Neural crest cell (in vitro differentiated cells): Measurements from ENCODE around the gene DDAH1. TPM values are rescaled to one million over a fixed set of nuclear protein-coding genes. Genes with fewer than 3 reads are reported as not detected.

Source experiments
- DNase-seq: peaks from one replicate; pipeline ENCODE4 v3.0.0; 2021; ENCODE audit warnings: low read depth, mixed read lengths, low spot score
- H3K27ac Mint-ChIP-seq: one replicate; pipeline ENCODE4 v1.8.0; 2021; ENCODE audit warnings: mild to moderate bottlenecking, mixed read lengths; ENCODE audit not compliant: unreplicated experiment
- H3K27me3 Mint-ChIP-seq: 2 replicates; pipeline ENCODE4 v1.8.0; 2021; ENCODE audit warnings: low read depth, mild to moderate bottlenecking, mixed read lengths
- H3K36me3 Mint-ChIP-seq: 2 replicates; pipeline ENCODE4 v1.8.0; 2021; ENCODE audit warnings: low read depth, mild to moderate bottlenecking, mixed read lengths
- H3K4me1 Mint-ChIP-seq: 2 replicates; pipeline ENCODE4 v1.8.0; 2021; ENCODE audit warnings: mixed read lengths
- H3K4me3 Mint-ChIP-seq: one replicate; pipeline ENCODE4 v1.8.0; 2021; ENCODE audit warnings: mild to moderate bottlenecking, mixed read lengths
- H3K9me3 Mint-ChIP-seq: 2 replicates; pipeline ENCODE4 v1.8.0; 2021; ENCODE audit warnings: mixed read lengths
- CTCF ChIP-seq: fragments of 200-600 bp; sonication (generic); conservative IDR thresholded peaks from 2 replicates; pipeline ENCODE4 v1.5.0; 2021; ENCODE audit warnings: antibody characterized with exemption, mild to moderate bottlenecking
- total RNA-seq: library from RNA; stranded (reverse); gene quantifications from 2 replicates; pipeline ENCODE4 v1.2.1, GENCODE V29; 2021

Gene DDAH1
- total RNA-seq, 1 donor from 2014 or later, result 22.3 TPM

- TF ChIP-seq CTCF, result no peak
- Mint-ChIP-seq H3K4me1 (no peaks in the 10 kb centered on the region), H3K27me3 (peaks cover 30% of the 10 kb centered on the region), H3K9me3 (no peaks in the 10 kb centered on the region), H3K27ac (no peak overlapping the region), H3K4me3 (no peak overlapping the region), H3K36me3 (no peaks in the 10 kb centered on the region)
- no peak for DNase-seq
Measured at GRCh38 chr1:85283475-85284199, 181.3 kb downstream of the DDAH1 start.

GRCh38 chr1:85282424-85282823 lies 182.5 kb downstream of the DDAH1 start:
- H3K27me3 Mint-ChIP-seq, result peaks cover 30% of the 10 kb centered on the region
- no peak for DNase-seq
- no peaks in the 10 kb centered on the region for H3K9me3 Mint-ChIP-seq
- no peaks in the 10 kb centered on the region for H3K4me1 Mint-ChIP-seq
- H3K4me3 Mint-ChIP-seq, result no peak overlapping the region
- H3K27ac Mint-ChIP-seq, result no peak overlapping the region
- no peaks in the 10 kb centered on the region for H3K36me3 Mint-ChIP-seq
- peak; percentile 22 for TF ChIP-seq CTCF

GRCh38 chr1:85280636-85281035 lies 184.3 kb downstream of the DDAH1 start:
- no peak overlapping the region for H3K27ac Mint-ChIP-seq
- peak overlapping the region; percentile 3 for H3K4me3 Mint-ChIP-seq
- H3K36me3 Mint-ChIP-seq, result no peaks in the 10 kb centered on the region
- peaks cover 6% of the 10 kb centered on the region for H3K4me1 Mint-ChIP-seq
- H3K9me3 Mint-ChIP-seq, result no peaks in the 10 kb centered on the region
- DNase-seq, result no peak
- H3K27me3 Mint-ChIP-seq, result peaks cover 30% of the 10 kb centered on the region
- TF ChIP-seq CTCF, result no peak

GRCh38 chr1:85279458-85280080 lies 185.4 kb downstream of the DDAH1 start:
- no peak for DNase-seq
- peaks cover 30% of the 10 kb centered on the region for H3K27me3 Mint-ChIP-seq
- H3K4me1 Mint-ChIP-seq, result peaks cover 16% of the 10 kb centered on the region
- no peaks in the 10 kb centered on the region for H3K9me3 Mint-ChIP-seq
- TF ChIP-seq CTCF, result no peak
- no peaks in the 10 kb centered on the region for H3K36me3 Mint-ChIP-seq
- H3K27ac Mint-ChIP-seq, result no peak overlapping the region
- H3K4me3 Mint-ChIP-seq, result peak overlapping the region; percentile 45

- peaks cover 23% of the 10 kb centered on the region for H3K4me1 Mint-ChIP-seq
- no peak for TF ChIP-seq CTCF
- no peak overlapping the region for H3K27ac Mint-ChIP-seq
- peaks cover 30% of the 10 kb centered on the region for H3K27me3 Mint-ChIP-seq
- no peaks in the 10 kb centered on the region for H3K9me3 Mint-ChIP-seq
- no peaks in the 10 kb centered on the region for H3K36me3 Mint-ChIP-seq
- DNase-seq, result no peak
- H3K4me3 Mint-ChIP-seq, result peak overlapping the region; percentile 10
Measured at GRCh38 chr1:85278853-85279314, 186.1 kb downstream of the DDAH1 start.
